B cell (primary cell): ENCODE results near the gene SPRR5.

Experiments
- CTCF ChIP-seq: fragments of 200-600 bp; IDR thresholded peaks from one replicate; pipeline ENCODE4 v1.8.0; 2022; ENCODE audit warnings: antibody characterized with exemption, mild to moderate bottlenecking
- EZH2 ChIP-seq: IDR thresholded peaks from 2 replicates; pipeline ENCODE4 v1.6.1; 2012; ENCODE audit warnings: borderline replicate concordance, low read depth, mild to moderate bottlenecking, moderate library complexity, low read length; ENCODE audit not compliant: insufficient read depth, poor library complexity, severe bottlenecking

DNA sequence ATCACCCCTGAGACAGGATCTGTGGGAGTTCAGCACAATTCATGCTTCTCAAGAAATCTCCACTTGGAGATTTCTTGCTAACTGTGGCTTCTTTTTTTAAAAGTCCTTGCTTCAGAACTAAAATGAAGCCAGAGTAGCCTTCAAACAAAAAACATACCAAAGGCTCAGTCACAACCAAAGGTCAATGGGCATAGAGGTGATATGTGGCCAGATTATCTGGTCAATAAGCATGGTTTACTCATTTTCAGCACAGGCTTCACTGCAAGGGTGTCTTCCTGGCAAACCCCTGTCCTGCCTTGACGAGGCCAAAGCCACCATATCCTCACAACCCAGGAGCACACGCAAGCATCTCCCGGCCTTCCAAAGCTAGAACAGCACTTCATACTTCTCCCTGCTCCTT, 12.3 kb downstream of the SPRR5 start:
- TF ChIP-seq CTCF: no peak
- TF ChIP-seq EZH2: no peak
